Esophagus muscularis mucosa (tissue), 4 donors: ENCODE measurements around the gene PRIM1. TPM values are rescaled to one million over a fixed set of nuclear protein-coding genes. Genes with fewer than 3 reads are reported as not detected.
"Not testable (repeated sequence)": the region's sequence is repeated elsewhere in the genome, so short reads cannot be mapped to it uniquely, and the experiment has no call there.

ENCODE experiments used
- DNase-seq: peaks from one replicate; pipeline ENCODE4 v3.0.0-alpha.2; 2017; ENCODE audit errors: extremely low spot score
- H3K27ac ChIP-seq, 4 donors: fragments of 200-600 bp; sonication (generic); replicated peaks in 1 of 4; 1 replicate in 3 of 4; 2 replicates in 1 of 4; pipeline ENCODE4 v1.5.1; 2016 to 2019; ENCODE audit warnings: mild to moderate bottlenecking in 1 of 4
- H3K27me3 ChIP-seq, 4 donors: fragments of 200-600 bp; sonication (generic); one replicate each; pipeline versions ENCODE4 v1.5.1 to v1.6.0; 2016 to 2019
- H3K36me3 ChIP-seq, 4 donors: fragments of 200-600 bp; sonication (generic); one replicate each; pipeline ENCODE4 v1.5.1; 2016 to 2019
- H3K4me1 ChIP-seq, 4 donors: fragments of 200-600 bp; sonication (generic); one replicate each; pipeline ENCODE4 v1.5.1; 2016 to 2019
- H3K4me3 ChIP-seq, 4 donors: fragments of 200-600 bp; sonication (generic); 1 replicate in 2 of 4; 2 replicates in 2 of 4; pipeline ENCODE4 v1.5.1; 2016 to 2019; ENCODE audit warnings: mild to moderate bottlenecking in 4 of 4, moderate library complexity in 1 of 4
- H3K9me3 ChIP-seq, 4 donors: fragments of 200-600 bp; sonication (generic); 1 replicate in 3 of 4; 2 replicates in 1 of 4; pipeline ENCODE4 v1.5.1; 2016 to 2019
- CTCF ChIP-seq, 3 experiments: fragments of 200-600 bp in 2 of 3; fragments of 450-650 bp in 1 of 3; sonication (generic) in 2 of 3; IDR thresholded peaks; one replicate each; pipeline ENCODE4 v1.5.1; 2017 to 2019; ENCODE audit warnings: antibody characterized with exemption in 3 of 3, mild to moderate bottlenecking in 2 of 3, moderate library complexity in 1 of 3
- EP300 ChIP-seq: sonication (generic); formaldehyde crosslinking; IDR thresholded peaks from one replicate; pipeline ENCODE4 v1.6.1; 2017; ENCODE audit warnings: antibody characterized with exemption
- POLR2A ChIP-seq: fragments of 450-650 bp; IDR thresholded peaks from one replicate; pipeline ENCODE4 v1.6.1; 2017; ENCODE audit warnings: antibody characterized with exemption, moderate library complexity, mild to moderate bottlenecking, low read depth
- POLR2AphosphoS5 ChIP-seq, 2 donors: sonication (generic); formaldehyde crosslinking; IDR thresholded peaks; one replicate each; pipeline ENCODE4 v1.6.1; 2017; ENCODE audit warnings: antibody characterized with exemption in 2 of 2
- WGBS: methylation state at CpG from one replicate; pipeline ENCODE4 v1.1.5; 2018; 5-methylcytosine and 5-hydroxymethylcytosine counted together
- intact Hi-C: fragments of 100-400 bp; cut with DNase I; formaldehyde crosslinking; loops from one replicate; pipeline ENCODE4 v1.15.1; 2023
- total RNA-seq, 4 donors: library from RNA; depleted of rRNA; stranded (reverse); fragments of >200 nt; gene quantifications; one replicate each; pipeline versions ENCODE4 v1.1.0 to v1.2.1, GENCODE V29; 2016

The PRIM1 gene
- total RNA-seq, result 1 to 10 TPM; 2.2 to 4.2 (median 3.2) TPM

DNA sequence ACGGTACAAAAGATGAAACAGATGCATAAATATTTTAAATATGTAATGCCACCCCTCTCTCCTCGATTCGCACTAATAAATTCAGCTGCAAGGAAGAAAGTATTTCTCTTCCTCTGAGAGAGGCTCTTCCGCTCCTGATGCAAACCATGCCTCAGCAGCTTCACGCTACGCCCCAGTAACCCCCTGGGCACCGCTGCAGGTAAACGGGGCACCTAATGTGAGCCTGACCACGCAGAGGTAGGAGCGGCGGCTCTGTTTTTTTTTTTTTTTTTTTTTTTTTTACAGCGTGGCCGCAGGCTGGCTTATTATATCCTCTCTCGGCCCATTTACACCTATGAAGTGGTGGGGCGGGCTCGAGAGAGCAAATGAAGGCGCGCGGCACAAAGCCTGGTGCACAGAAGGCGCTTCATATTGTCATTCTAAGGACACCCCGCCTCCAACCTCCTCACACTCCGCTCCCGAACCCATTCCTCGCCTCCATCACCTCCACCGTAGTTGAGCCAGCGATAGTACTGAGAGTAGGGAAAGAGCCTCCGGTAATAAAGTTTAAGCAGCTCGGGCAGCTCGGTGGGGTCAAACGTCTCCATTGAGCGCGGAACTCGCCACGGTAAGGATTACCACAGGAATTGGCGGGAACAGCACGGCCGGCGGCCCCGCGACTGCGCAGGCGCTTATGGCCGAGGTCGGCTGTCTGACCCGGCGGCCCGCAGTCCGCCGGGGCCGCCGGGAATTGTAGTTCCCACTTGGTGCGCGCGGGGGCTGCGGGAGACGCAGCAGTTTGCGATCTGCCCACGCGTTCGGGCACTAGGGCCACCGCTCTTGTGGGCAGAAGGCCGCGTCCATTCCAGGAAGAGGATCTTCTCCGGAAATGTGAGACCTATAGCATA is at the start of gene PRIM1:
Gene PRIM1, minus strand, starts transcription at position 612 of the 887 bp plus-strand sequence. Its CDS starts 25 bp downstream, at position 587.
- Histone ChIP-seq H3K36me3 (peaks cover 0 to 18% (median under 1%) of the 10 kb centered on the region in 4 donors), H3K4me3 (peak within 1 kb of the TSS; percentile 70 to 79 (median 77)), H3K4me1 (peaks cover 7 to 15% (median 11%) of the 10 kb centered on the region in 4 donors), H3K27ac (peak within 1 kb of the TSS; percentile 59 to 74 (median 71)), H3K9me3 (no peaks in the 10 kb centered on the region), H3K27me3 (no peaks in the 10 kb centered on the region)
- DNase-seq, result peak; percentile 92
- intact Hi-C loops, result loop anchor here (5.0 kb wide), 1 partner anchor 250 kb away; no protein-coding TSS in a partner anchor
- WGBS, result under 1% methylated on average over 35 of the region's 64 CpGs
- TF ChIP-seq EP300 (no peak), POLR2AphosphoS5 (IDR thresholded peaks at IDR 0.05) (peak; percentile 60 to 76), POLR2A (no peak), CTCF (IDR thresholded peaks at IDR 0.05) (peak; percentile 25 to 40 (median 32))

DNA sequence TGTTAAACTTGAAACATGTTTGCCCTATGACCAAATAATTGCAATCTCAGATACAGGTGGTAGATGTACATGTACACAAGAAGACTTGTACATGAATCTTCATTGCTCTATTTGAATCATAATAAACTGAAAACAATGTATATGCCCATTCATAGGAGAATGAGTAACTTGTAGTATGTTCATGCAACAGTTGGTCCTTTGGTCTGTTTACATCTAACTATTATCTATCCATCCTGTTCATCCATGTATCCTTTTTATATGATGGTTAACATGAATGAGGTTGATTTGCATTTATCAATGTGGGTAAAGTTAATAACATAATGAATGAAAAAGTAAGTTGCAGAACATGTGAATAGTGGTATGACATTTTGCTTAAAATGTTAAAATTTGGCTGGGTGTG is 48.1 kb upstream of the PRIM1 start:
- Histone ChIP-seq H3K27ac (no peak overlapping the region), H3K4me3 (no peak overlapping the region), H3K9me3 (no peaks in the 10 kb centered on the region), H3K36me3 (no peaks in the 10 kb centered on the region), H3K4me1 (peaks cover 0 to 15% (median 13%) of the 10 kb centered on the region in 4 donors), H3K27me3 (no peaks in the 10 kb centered on the region)
- no peak for DNase-seq
- intact Hi-C loops, result no loop called here
- no peak for TF ChIP-seq EP300
- no peak for TF ChIP-seq CTCF (IDR thresholded peaks at IDR 0.05)
- TF ChIP-seq POLR2AphosphoS5 (IDR thresholded peaks at IDR 0.05), result no peak
- TF ChIP-seq POLR2A, result no peak

GRCh38 chr12:56799345-56799744 is 47.2 kb upstream of the PRIM1 start:
- H3K9me3 ChIP-seq, H3K36me3 ChIP-seq, intact Hi-C loops, H3K4me3 ChIP-seq, H3K27ac ChIP-seq, H3K27me3 ChIP-seq, DNase-seq: not testable (repeated sequence)
- H3K4me1 ChIP-seq, result peaks cover 0 to 13% (median 12%) of the 10 kb centered on the region in 4 donors
- WGBS, result 86% methylated on average over 6 of the region's 6 CpGs

- H3K9me3 ChIP-seq, H3K27me3 ChIP-seq, DNase-seq, H3K36me3 ChIP-seq, H3K4me1 ChIP-seq, H3K27ac ChIP-seq, H3K4me3 ChIP-seq, intact Hi-C loops: not testable (repeated sequence)
- WGBS, result 97% methylated on average over 12 of the region's 27 CpGs
These were observed 43.7 kb upstream of the PRIM1 start for GRCh38 chr12:56795791-56796190.

DNA sequence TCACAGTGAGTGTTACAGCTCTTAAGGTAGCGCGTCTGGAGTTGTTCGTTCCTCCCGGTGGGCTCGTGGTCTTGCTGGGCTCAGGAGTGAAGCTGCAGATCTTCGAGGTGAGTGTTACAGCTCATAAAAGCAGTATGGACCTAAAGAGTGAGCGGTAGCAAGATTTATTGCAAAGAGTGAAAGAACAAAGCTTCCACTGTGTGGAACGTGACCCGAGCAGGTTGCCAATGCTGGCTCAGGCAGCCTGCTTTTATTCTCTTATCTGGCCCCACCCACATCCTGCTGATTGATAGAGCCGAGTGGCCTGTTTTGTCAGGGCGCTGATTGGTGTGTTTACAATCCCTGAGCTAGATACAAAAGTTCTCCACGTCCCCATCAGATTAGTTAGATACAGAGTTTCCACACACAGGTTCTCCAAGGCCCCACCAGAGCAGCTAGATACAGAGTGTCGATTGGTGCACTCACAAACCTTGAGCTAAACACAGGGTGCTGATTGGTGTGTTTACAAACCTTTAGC is 43.0 kb upstream of the PRIM1 start:
- H3K36me3 ChIP-seq, H3K4me1 ChIP-seq, DNase-seq, H3K9me3 ChIP-seq, intact Hi-C loops, H3K4me3 ChIP-seq, H3K27ac ChIP-seq, H3K27me3 ChIP-seq: not testable (repeated sequence)
- 81% methylated on average over 11 of the region's 13 CpGs for WGBS

DNA sequence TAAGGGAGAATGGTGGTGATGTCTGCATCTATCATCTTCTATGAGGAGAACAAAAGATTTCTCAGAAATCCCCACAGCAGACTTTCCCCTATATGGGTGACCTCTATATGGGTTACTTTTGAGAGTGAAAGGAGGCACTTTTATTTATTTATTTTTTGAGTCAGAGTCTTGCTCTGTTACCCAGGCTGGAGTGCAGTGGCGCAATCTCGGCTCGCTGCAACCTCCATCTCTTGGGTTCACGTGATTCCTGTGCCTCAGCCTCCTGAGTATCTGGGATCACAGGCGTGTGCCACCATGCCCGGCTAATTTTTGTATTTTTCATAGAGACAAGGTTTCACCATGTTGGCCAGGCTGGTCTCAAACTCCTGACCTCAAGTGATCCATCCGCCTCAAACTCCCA is 41.0 kb upstream of the PRIM1 start:
- H3K4me3 ChIP-seq, intact Hi-C loops, H3K27me3 ChIP-seq, H3K36me3 ChIP-seq, H3K27ac ChIP-seq, H3K4me1 ChIP-seq, H3K9me3 ChIP-seq, DNase-seq: not testable (repeated sequence)
- WGBS, result 94% methylated on average over 7 of the region's 7 CpGs
